Left kidney (tissue), 2 donors: ENCODE results near the gene C1RL. TPM values are rescaled to one million over a fixed set of nuclear protein-coding genes. Genes with fewer than 3 reads are reported as not detected.

ENCODE experiments used
- DNase-seq: peaks from one replicate; pipeline ENCODE4 v3.0.0-alpha.2; 2013
- polyA plus RNA-seq: library from polyadenylated mRNA; unstranded; fragments of 120-200 nt; gene quantifications from one replicate; pipeline ENCODE4 v1.2.1, GENCODE V29; 2013; ENCODE audit not compliant: insufficient read length

Gene C1RL
- polyA plus RNA-seq, 1 donor, result 46.0 TPM

GRCh38 chr12:7092986-7093460, 16.0 kb downstream of the C1RL start:
- DNase-seq, result no peak

GRCh38 chr12:7092229-7092985, 16.6 kb downstream of the C1RL start, which contains the start of gene C1R:
Gene C1R, minus strand, starts transcription at chr12:7092445. Its CDS starts 57 bp downstream, at chr12:7092388.
- DNase-seq, result peak; percentile 82

- DNase-seq, result peak; percentile 24
These were observed 17.3 kb downstream of the C1RL start for GRCh38 chr12:7091660-7092228.

GRCh38 chr12:7091171-7091570, 17.8 kb downstream of the C1RL start:
- DNase-seq, result no peak

GRCh38 chr12:7090222-7090998, 18.6 kb downstream of the C1RL start:
- no peak for DNase-seq

GRCh38 chr12:7089196-7089871, 19.7 kb downstream of the C1RL start:
- no peak for DNase-seq

- DNase-seq, result no peak
These were observed 25.9 kb downstream of the C1RL start for GRCh38 chr12:7083125-7083524.

GRCh38 chr12:7081037-7081436, 28.0 kb downstream of the C1RL start:
- DNase-seq, result no peak

GRCh38 chr12:7079826-7080125, 29.2 kb downstream of the C1RL start:
- no peak for DNase-seq

GRCh38 chr12:7078163-7078562, 30.9 kb downstream of the C1RL start:
- DNase-seq, result no peak

GRCh38 chr12:7076493-7076892, 32.5 kb downstream of the C1RL start:
- DNase-seq, result no peak

GRCh38 chr12:7075939-7076338, 33.1 kb downstream of the C1RL start:
- DNase-seq, result no peak

- DNase-seq, result no peak
These were observed 33.5 kb downstream of the C1RL start for GRCh38 chr12:7075518-7075917.

- no peak for DNase-seq
These were observed 35.1 kb downstream of the C1RL start for GRCh38 chr12:7073946-7074345.

- DNase-seq, result no peak
These were observed 36.5 kb downstream of the C1RL start for GRCh38 chr12:7072554-7072953.

- DNase-seq, result no peak
These were observed 37.0 kb downstream of the C1RL start for GRCh38 chr12:7072035-7072434.

GRCh38 chr12:7069386-7069785, 39.6 kb downstream of the C1RL start:
- DNase-seq, result no peak

GRCh38 chr12:7068994-7069346, 40.0 kb downstream of the C1RL start:
- DNase-seq, result no peak

GRCh38 chr12:7068240-7068993, 40.6 kb downstream of the C1RL start:
- no peak for DNase-seq

- no peak for DNase-seq
These were observed 41.9 kb downstream of the C1RL start for GRCh38 chr12:7067096-7067495.

GRCh38 chr12:7066596-7066995, 42.4 kb downstream of the C1RL start:
- DNase-seq, result no peak

- DNase-seq, result no peak
These were observed 43.9 kb downstream of the C1RL start for GRCh38 chr12:7065073-7065623.
